Omental fat pad (tissue), 4 donors: ENCODE measurements around the gene C11orf52. TPM values are rescaled to one million over a fixed set of nuclear protein-coding genes. Genes with fewer than 3 reads are reported as not detected.
"Not testable (repeated sequence)": the region's sequence is repeated elsewhere in the genome, so short reads cannot be mapped to it uniquely, and the experiment has no call there.

ENCODE experiments used
- ATAC-seq: fragments of 150-250 bp; one replicate; pipeline ENCODE4 v1.9.1; 2016; ENCODE audit warnings: mild to moderate bottlenecking, moderate library complexity; ENCODE audit not compliant: low FRiP score
- DNase-seq: peaks from one replicate; pipeline ENCODE4 v3.0.0-alpha.2; 2019; ENCODE audit warnings: low spot score
- CTCF ChIP-seq, 3 donors: fragments of 450-650 bp; IDR thresholded peaks; one replicate each; pipeline ENCODE4 v1.5.1; 2016 to 2017; ENCODE audit warnings: antibody characterized with exemption in 3 of 3, mild to moderate bottlenecking in 3 of 3, moderate library complexity in 2 of 3
- total RNA-seq, 4 donors: library from RNA; depleted of rRNA; stranded (reverse); fragments of >200 nt; gene quantifications; one replicate each; pipeline ENCODE4 v1.1.0, GENCODE V29; 2016

The C11orf52 gene
- total RNA-seq, 4 donors from 2014 or later: 3.4 to 7.9 (median 7.5) TPM; not detected in 1

- no peak for TF ChIP-seq CTCF (IDR thresholded peaks at IDR 0.05)
- DNase-seq (no peak), ATAC-seq (no peak)
Measured at GRCh38 chr11:111930472-111930871, 11.8 kb downstream of the C11orf52 start.

GRCh38 chr11:111932611-111932950 is 13.9 kb downstream of the C11orf52 start:
- no peak for ATAC-seq
- no peak for DNase-seq
- TF ChIP-seq CTCF (IDR thresholded peaks at IDR 0.05): no peak

- ATAC-seq, DNase-seq: not testable (repeated sequence)
Measured at GRCh38 chr11:111933176-111933575, 14.5 kb downstream of the C11orf52 start.

GRCh38 chr11:111933872-111934271 is 15.2 kb downstream of the C11orf52 start:
- ATAC-seq: no peak
- no peak for TF ChIP-seq CTCF (IDR thresholded peaks at IDR 0.05)
- no peak for DNase-seq

- no peak for TF ChIP-seq CTCF (IDR thresholded peaks at IDR 0.05)
- DNase-seq: no peak
- ATAC-seq: no peak
Measured at GRCh38 chr11:111934306-111934705, 15.6 kb downstream of the C11orf52 start.

DNA sequence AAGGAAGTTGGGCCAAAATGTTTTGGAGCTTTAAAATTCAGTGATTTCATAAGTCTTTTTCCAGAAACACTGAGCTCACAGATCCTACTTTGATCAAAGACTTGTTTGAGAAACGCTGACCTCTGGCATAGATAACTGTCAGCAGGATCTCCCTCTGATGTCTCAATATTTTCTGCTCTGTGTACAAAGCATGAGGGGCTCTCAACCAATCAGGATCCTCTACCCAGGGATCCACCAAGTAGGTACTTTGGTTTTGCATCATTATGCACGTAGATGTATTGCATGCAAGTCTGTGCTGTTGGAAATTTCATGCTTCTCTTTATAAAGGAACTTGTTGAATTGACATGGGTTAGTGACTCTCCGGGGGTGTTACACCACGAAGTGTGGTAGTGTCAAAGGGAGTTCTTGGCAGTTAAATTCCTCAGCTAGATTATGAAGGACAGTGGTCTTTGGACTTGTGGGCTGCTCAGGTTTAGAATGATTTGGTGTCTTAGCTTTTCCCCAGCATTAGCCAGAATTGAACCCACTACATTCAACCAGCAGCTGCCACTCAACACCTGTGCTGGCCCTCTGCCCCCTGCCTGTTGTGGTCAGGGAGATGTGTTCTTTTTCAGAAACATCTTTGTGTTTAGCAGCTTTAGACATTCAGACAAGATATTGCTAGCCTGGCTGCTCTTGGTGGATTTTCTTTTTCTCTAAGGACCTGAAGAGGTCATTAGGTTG is 16.8 kb downstream of the C11orf52 start:
- DNase-seq (no peak), ATAC-seq (peak; percentile 84)
- TF ChIP-seq CTCF (IDR thresholded peaks at IDR 0.05): no peak

DNA sequence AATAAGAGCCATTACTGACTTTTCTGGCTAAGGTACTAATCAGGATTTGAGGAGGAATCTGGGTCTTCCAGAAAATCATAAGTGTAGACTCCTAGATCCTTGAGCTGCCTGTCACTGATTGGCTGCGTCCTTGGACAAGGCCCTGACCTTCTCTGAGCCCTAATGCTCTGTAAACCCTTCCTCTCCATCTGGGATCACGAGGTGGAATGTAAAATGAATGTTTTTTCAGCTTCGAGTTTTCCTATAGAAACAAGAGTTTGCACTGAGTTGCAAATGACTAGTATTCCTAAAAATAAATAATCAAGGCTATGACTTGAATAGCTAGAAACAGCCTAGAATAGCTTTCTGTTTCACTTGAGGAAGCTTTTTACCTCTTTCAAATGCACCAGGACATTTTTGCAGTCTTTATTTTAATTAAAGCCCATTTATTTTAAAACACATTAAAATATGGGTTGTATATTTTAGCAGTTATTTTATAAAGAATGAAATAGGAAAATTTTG is 17.4 kb downstream of the C11orf52 start:
- ATAC-seq (no peak), DNase-seq (no peak)
- no peak for TF ChIP-seq CTCF (IDR thresholded peaks at IDR 0.05)
